PC-9 (cell line): ENCODE measurements around the gene CTIF.

ENCODE experiments used
- CTCF ChIP-seq: fragments of 200-600 bp; sonication (generic); conservative IDR thresholded peaks from 2 replicates; pipeline ENCODE4 v1.6.1; 2017; ENCODE audit warnings: mixed run types, antibody characterized with exemption, mild to moderate bottlenecking, moderate library complexity
- EZH2 ChIP-seq: fragments of 200-600 bp; sonication (generic); IDR thresholded peaks from 2 replicates; pipeline ENCODE4 v1.8.0; 2017; ENCODE audit warnings: antibody characterized with exemption, low read depth

- TF ChIP-seq CTCF (no peak), EZH2 (no peak)
Measured at GRCh38 chr18:48669180-48669675, 130.4 kb downstream of the CTIF start.
